T-helper 22 cell (primary cell): ENCODE measurements around the gene PSAT1.
"Not testable (repeated sequence)": the region's sequence is repeated elsewhere in the genome, so short reads cannot be mapped to it uniquely, and the experiment has no call there.

ENCODE experiments used
- DNase-seq: peaks from one replicate; pipeline ENCODE4 v3.0.0-alpha.2; 2020; ENCODE audit warnings: low read depth

The PSAT1 gene

DNA sequence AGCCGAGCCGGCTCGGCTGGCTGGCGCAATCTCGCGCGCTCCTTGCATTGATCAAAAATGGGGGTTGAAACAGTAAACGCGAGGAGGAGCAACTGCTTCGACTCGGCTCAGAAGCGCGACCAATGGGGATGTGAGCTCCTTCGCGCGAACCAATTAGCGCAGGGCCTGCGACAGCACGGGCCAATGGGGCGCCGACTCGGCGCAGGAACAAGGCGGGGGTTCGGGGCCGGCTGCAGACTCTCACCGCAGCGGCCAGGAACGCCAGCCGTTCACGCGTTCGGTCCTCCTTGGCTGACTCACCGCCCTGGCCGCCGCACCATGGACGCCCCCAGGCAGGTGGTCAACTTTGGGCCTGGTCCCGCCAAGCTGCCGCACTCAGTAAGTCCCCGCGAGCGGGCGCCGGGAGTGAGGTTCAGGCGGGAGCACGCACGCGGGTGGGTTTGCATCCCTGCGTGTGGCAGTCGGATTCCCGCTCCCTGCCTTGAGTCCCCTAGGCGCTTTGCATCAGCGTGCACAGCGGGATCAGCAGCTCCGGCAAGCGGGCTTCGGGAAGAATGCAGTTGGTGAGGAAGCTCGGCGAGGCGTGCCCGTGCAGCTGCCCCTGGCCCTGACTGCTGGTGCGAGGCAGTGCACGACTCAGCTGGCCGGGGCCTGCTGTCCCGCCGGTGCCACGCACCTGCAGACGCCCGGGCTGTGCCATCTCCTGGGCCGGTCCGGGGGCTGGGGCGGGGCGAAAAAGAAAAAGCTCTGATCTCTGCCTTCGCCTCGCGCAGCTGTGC lies at the start of gene PSAT1:
TSS of gene PSAT1 (plus strand) at position 233 of the 779 bp plus-strand sequence. CDS start at position 319, 86 bp downstream.
- DNase-seq, result peak; percentile 76

DNA sequence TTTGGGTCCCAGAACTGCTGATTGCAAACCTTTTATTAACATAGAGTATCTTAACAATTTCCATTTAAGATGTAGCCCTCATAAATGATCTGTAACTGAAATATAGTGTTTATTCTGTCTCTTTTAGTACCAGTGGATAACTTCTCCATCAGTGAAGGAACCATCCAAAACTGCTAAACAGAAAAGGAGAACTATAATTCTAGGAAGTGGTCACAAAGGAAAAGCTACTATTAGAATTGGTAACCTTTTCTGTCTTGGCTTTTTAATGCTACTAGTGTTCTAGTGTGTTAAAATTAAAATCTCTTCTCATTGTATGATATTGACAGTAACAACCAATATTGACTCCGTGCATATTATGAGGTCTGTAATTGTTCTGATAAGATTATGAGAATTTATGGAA lies 48.3 kb upstream of the PSAT1 start:
- no peak for DNase-seq

DNA sequence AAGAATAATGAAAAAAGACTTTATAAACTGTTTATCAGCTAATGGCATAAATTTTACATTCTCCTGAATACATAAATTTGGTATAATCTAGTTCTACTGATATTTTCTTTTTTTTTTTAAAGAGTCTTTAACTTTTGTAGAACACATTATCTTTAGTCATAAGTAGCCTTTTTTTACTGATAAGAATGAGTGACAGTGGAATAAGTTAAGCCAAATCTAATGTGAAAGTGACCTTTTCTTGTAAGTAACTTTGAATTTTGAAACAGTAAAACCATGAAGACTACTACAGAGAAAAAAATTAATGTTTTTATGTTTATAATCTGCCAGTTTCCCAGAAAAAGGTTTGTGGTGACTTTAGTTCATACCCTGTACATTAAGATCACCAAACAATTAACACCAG lies 47.4 kb upstream of the PSAT1 start:
- DNase-seq, result no peak

DNA sequence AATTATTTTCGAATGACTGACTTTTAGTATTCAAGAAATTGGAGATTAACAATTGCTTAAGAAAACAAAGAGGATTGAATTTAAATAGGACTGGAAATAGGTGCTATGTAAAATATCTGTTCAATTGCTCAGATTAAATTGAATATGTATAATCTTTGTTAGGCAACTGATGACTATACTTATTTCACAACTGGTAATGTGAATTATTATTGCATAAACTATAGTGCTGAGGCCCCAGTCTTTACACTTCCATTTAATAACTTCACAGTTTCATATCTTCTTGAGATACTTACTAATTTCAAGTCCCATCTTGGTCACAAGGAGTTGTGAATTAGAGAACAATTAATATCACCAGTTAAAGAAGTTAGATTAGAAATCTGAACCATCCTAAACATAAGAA lies 44.3 kb upstream of the PSAT1 start:
- no peak for DNase-seq

DNA sequence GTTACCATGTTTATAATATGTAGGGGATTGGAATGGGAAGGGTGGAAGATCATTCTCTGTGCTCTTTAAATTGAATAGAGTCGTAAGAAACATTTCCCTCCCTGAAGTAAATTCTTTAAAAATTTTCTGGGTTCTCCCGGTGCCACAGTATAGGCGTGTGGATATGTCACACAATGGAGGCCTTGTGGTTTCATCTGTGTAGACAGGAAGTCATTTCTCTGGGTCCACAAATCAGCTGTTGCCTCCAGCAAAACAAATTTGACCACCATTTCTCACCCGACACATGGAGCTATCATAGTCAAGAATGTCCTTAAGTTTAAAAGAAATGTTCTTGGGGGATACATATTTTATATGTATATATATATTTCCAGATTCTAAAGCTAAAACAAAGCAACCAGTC lies 43.6 kb upstream of the PSAT1 start:
- DNase-seq, result no peak

DNA sequence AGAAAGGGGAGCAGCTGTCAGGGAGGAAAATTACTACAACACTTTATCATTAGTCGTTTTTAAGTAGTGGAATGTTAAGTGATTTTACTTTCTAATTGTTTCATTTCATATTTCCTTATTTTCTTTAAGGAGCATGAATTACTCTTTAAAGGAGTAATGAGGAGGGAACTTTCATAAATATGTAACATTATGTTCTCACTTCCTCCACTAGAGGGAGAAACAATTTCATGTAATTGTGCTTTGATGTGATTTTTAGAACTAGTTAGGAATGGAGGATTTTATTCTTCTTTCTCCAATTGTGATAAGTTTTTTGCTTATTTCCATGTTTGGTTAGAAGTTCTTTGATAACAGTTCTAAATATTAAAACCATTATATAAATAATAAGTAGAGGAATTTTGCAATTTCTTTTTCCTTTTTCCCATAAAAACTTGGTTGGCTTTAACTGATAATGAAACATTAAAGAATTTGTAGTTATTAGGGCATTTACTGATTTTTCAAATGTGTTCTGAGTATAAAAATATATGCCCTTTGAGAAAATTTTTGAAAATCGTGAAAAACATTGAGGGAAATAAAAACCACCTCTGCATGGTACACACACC lies 35.4 kb upstream of the PSAT1 start:
- DNase-seq, result no peak

DNA sequence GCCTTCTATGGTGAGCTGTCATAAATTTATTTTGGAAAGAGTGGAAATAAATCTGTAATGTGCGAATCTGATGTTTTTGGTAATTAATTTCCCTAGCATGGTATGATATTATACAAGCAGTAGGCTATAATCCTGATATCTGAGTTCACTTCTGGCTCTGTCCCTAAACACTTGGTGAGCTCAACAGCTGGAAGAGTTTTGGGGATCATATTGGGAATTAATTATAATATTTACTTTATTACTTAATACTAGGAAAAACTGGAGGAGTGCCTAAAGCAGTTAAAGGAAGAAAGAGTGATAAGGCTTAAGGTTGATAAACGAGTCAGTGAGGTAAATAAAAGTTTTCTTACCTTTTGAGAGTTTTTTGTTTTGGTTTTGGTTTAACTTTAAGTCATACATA lies 34.3 kb upstream of the PSAT1 start:
- DNase-seq, result no peak

DNA sequence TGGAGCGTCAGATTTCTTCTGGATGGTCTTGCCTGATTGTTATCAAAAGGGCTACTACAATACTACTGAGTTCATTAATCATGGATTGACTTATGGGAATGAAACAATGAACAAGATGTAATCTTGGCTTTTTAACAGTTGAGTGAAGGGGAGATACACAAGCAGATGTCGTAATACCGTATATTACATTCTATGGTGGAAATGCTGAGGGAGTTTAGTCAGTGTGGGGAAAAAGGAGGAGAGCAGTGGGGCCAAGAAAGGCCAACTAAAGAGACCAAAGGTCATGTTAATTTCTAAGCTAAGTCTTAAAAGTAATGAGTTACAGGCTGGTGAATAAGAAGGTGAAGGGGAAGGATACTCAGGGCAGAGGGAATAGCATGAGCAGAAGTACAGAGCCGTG lies 29.0 kb upstream of the PSAT1 start:
- no peak for DNase-seq

DNA sequence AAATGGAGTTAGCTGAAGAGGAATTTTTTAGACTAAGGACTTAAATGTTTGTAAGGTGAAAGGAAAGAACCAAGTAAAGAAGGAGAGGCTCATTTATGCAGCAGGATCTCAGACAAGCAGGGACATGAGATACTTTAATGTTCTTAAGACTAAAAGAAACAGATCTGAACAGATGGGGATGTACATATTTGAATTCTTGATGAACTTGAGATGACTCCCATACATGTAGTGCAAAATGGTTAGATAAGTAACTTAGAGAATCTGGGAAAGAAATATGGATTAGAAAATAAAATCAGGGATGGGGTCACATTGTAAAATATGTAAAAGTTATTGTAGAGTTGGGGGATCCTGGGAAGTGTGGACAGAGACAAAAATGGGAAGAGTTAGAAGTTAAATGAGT lies 27.1 kb upstream of the PSAT1 start:
- DNase-seq, result no peak

DNA sequence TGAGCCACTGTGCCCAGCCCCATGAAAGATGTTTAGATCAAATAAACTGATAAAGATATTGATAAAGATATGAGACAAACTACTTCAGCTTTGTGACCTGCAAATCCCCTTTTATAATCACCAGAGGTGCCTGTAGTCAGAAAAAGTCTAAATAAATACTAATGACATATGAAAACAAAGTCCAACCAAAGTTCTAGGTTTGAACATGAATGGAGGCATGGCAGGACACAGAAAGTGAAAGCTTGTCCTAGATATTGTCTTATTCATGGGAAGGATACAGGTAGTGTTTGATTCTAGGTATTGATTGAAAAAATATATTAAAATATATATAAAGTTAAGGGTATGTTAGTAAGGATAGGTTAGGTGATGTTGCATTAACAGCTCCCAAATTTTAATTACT lies 24.6 kb upstream of the PSAT1 start:
- no peak for DNase-seq

DNA sequence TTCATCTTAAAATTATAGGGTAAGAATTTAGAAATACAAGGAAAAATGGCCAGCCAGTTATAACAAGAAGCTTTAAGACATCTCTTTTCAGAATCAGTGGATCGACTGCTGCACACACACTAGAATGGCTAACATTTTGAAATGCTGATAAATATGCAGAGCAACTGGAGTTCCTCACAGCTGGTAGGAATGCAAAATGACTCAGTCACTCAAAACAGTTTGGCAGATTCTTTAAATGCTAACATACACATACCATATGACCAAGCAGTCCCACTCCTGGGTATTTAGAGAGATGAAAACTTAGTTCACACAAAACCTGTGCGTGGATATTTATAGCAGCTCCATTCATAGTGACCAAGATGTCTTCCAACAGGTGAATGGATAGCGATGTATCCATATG lies 23.2 kb upstream of the PSAT1 start:
- DNase-seq, result no peak

DNA sequence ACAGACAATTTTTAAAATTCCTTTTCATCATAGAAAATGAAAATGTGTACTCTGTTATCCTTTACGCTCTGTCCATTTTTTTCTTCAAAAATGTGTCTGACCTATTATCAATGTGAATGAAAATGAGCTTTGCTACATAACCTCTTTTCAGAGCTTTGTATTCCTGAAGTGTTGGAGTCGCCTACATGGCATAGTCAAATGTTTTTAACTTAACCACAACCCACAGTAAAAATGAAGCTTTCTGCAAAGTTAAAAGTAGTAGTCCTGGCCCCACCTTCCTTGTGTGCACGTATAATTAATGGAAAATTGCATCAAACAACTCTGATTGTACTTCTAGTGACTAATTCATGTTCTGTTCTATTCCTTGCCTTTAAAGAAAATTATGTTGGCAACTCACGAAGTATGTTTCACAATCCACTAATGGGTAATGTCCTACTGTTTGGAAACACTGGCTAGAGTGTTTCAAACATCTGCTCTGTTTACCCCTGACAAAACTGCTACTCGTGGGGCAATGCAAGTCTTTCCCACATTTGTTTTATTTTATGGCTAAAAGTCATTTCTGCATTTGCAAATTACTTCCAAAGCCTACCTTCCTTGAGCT lies 18.6 kb upstream of the PSAT1 start:
- DNase-seq, result no peak

DNA sequence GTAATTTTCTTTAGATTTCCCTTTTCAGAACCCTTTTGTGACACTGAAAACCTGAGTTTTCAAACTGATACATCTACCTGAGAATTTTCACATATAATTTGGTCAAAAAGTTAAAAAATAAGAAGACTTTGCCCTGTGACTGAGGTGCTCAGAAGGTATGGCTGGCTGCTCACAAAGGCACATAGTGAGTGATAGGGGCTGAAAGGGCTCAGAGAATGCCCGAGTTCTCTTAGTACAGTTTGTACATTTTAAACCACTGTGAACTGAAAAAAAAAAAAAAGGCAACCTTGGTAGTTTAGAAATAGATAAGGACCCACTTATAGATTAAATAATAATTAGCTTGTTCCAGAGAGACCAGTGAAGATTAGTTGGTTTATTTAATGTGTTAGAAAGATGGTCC lies 18.1 kb upstream of the PSAT1 start:
- no peak for DNase-seq

DNA sequence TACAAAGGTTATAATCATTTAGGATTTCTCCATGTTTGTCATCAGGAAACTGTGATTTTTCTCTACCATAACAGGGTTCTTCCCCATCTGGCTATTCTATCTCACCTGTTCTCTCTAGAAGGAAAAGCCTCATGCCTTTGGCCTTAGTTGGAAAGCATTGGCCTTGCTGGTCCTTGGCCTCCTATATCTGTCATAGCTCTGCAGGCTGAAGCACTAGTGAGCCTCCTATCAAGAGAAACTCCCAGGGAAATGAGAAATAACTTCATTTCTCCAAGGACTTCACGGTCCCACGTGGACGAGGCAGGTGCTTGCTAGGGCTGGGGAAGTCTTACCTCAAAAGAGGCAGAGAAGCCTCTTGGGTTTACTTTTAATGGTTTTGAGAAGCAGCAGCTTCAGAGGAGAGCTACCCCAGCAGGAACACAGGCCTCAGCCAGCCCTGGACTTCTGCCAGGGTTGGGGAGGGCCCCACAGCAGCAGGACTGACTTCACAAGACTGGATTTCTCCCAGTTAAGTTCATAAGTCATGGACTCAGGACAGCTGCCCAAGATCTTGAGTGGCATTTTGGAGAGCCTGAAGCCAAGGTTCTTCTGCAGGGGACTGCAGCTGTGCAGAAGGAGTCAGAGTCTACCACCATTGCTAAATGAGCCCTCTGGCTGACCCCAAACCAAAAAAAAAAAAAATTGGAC lies 15.8 kb upstream of the PSAT1 start:
- no peak for DNase-seq

DNA sequence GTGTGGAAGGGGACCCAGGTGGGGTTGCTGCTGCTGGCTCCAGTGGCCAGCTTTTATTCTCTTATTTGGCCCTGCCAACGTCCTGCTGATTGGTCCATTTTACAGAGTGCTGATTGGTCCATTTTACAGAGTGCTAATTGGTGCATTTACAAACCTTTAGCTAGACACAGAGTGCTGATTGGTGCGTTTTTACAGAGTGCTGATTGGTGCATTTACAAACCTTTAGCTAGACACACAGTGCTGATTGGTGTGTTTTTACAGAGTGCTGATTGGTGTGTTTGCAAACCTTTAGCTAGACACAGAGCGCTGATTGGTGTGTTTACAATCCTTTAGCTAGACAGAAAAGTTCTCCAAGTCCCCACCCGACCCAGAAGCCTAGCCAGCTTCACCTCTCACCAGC lies 12.7 kb upstream of the PSAT1 start:
- not testable (repeated sequence) for DNase-seq

DNA sequence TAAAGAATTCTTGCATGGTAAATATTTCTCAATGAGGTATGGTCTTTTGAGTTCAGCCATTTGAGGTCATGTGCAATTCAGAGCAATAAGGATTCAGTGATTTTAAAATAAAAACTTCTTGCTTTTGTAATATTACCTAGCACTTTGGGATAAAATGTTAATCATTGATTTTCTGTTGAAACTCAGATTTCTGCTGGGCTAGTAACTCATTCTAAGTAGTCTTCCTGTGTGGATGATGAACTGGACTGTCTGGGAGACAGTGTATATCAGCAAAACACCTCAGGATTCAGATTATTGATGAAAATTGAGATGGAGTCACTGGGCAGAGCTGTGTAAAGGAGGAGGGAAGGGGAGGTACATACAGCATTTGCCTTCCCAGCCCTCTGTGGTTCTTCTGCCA lies 10.8 kb upstream of the PSAT1 start:
- DNase-seq, result no peak

DNA sequence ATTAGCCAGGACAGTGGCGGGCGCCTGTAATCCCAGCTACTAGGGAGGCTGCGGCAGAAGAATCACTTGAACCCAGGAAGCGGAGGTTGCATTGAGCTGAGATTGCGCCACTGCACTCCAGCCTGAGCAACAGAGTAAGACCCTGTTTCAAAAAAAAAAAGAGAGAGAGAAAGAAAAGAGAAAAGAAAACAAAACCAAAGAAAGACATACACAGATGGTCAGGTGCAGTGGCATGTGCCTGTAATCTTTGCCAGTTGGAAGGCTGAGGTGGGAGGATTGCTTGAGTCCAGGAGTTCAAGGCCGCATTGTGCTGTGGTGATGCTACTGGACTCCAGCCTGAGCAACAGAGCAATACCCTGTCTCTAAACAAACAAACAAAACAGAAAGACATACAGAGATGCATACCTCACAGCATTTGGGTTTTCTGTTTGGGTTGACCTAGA lies 10.0 kb upstream of the PSAT1 start:
- no peak for DNase-seq

DNA sequence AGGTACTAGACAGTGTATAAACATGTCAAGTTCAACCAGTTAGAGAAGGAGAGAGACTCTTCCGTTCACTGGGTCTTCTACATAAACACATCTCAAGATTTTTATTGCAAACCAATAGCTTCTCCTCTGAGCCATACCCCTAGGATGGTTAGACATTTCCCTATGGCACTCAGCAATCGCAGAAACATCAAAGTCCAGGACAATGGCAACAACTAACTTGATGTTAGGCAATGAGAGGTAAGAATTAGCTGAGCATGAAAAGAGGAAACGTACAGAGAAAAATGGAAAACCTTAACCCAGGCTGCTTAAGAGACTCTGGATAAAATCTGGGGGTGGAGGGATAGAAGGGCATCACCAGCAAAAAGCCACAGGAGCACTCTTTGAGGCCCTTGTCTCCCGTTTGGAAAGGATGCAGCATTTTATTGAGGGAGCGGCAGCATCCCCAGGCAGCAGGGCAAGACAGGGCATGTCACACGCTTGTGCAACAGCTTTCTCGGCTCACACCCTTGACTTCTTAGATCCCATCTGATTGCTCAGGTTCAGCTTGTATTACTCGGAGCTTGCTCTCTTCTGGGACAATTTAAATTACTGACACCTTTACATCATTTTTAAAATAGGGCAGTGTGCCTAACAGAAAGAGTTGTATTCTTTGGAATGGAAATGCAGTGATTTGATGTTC lies 8.6 kb upstream of the PSAT1 start:
- no peak for DNase-seq

DNA sequence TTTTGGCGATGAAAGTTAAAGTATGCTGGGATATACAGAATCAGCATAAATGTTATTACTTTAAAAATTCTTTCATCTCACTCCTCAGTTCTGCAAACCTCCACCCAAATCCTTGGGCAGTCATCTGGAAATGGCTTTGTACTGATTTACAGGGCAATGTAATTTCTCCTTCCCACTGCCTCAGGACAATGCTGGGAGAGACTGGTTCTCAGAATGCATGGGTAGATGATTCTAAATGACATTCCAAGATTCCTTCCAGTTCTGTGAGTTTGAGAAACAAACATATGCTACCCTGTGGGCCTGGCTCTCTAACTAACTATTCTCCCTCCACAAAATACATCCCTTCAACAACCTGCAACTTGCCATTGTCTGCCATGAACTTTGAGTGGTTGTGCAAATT lies 7.5 kb upstream of the PSAT1 start:
- no peak for DNase-seq

DNA sequence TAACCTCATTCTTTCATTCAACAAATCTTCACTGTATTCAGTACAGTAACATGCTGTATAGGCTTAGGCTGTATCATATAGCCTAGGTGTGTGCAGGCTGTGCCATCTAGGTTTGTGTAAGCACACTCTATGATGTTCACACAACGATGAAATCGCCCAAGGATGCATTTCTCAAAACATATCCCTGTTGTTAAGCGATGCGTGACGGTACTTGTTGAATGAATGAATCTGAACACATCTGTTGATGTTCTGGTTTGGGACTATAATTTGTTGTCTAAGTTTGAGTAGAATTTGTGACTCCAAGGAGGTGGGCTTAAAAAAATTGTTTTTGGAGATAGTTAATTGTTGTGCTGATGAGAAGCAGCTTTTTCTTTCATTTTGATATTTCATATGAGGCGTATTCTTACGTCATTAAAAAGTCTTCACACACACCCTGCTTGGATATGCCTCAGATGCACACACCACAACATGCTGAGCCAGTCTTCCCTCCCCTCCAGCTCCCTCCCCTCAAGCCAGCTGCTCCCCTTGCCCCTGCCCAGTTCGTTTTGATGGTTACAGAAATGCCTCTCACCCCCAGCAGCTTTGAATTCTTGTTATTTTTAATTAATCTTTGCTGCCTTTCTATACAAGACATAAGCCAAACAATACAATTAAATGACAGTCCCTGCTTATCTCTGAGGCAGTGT lies 5.5 kb upstream of the PSAT1 start:
- no peak for DNase-seq

DNA sequence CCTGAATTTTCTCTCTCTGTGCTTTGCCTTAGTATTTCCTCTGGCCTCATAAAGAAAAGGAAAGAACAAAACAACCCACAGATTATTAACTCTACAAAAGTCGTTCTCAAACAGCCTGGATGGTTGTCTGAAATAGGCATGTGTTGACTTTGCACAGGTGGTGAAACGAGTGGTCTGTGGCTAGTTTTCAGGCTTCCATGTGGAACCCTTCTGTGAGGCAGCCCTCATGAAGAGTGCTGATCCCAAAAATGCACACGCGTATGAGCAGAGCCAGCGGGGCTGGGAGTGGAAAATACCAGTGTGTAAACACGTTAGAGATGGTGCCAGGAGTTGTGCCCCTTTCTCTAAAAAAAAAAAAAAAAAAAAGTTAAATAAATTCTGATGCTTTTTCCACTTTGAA lies 4.9 kb upstream of the PSAT1 start:
- no peak for DNase-seq
